ENCODE data around the gene MRPL27.
A peak's percentile ranks its signal among the peaks of the same experiment; 100 is the strongest.
"Not testable (repeated sequence)": the region's sequence is repeated elsewhere in the genome, so short reads cannot be mapped to it uniquely, and the experiment has no call there.

MRPL27 gene

DNA sequence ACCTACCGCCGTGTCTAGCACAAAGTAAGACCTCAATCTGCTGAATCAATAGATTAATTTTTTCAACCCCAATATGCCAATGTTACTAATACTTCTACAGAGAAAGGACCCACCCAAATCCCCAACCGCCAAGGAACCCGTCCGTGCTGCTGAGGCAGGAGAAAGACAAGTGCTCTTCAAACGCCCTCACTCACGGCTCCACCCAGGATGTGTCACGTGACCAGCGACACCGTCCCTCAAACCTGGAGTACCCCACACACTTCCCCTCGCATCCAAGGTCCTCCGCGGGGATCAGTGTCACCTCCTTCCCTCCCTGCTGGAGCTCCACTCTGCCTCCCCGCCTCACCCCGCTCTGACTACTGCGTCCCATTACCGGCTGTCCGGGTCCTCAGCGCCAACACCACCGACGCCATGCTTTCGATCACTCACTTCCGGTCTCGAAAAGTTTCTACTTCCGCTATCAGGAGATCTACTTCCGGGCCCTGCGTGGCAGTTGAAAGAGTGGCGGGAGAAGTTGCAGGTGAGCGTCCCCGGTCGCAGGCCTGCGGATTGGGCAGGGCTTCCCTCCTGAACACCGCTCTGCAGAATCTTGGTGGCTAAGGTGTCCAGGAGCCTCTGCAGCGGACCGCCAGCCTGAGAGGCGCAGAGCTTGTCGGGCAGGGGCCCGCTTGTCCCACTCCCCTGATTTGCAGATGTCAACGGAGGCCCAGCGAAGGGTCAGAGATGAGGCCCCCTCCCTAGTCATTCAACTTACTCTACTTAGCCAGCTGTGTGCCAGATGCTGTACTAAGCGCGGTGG lies at the start of gene MRPL27, which contains the start of gene EME1:
Gene MRPL27 (minus strand): TSS at position 427 of the 799 bp plus-strand sequence. CDS start 14 bp downstream, at position 413.
Gene EME1 (plus strand): TSS at position 472 of the 799 bp plus-strand sequence. CDS start 1,980 bp downstream, outside the sequence.
- H3K36me3 ChIP-seq, result peaks cover 24% of the 10 kb centered on the region
- H3K27ac ChIP-seq, result peak within 1 kb of the TSS; percentile 85
- H3K27me3 ChIP-seq, result no peaks in the 10 kb centered on the region
- H3K4me1 ChIP-seq (ENCODE audit: control insufficient read depth in 1 of 2, insufficient read depth in 1 of 2, low read depth in 1 of 2, low read length in 1 of 2), result peaks cover 12 to 17% of the 10 kb centered on the region in 2 experiments
- peak within 1 kb of the TSS; percentile 95 to 99 for H3K4me3 ChIP-seq (ENCODE audit: low read depth in 1 of 2, low read length in 1 of 2)
- H3K9me3 ChIP-seq, result no peaks in the 10 kb centered on the region
- peak; percentile 18 for TF ChIP-seq CTCF (IDR thresholded peaks at IDR 0.05)

GRCh38 chr17:50422738-50423137 lies 49.8 kb upstream of the MRPL27 start:
- Histone ChIP-seq H3K36me3 (no peaks in the 10 kb centered on the region), H3K27ac (no peak overlapping the region), H3K4me3 (ENCODE audit: low read depth in 1 of 2, low read length in 1 of 2) (no peak overlapping the region), H3K9me3 (peaks cover 9% of the 10 kb centered on the region), H3K27me3 (no peaks in the 10 kb centered on the region), H3K4me1 (ENCODE audit: control insufficient read depth in 1 of 2, insufficient read depth in 1 of 2, low read depth in 1 of 2, low read length in 1 of 2) (peaks cover 21 to 31% of the 10 kb centered on the region in 2 experiments)
- no peak for TF ChIP-seq CTCF (IDR thresholded peaks at IDR 0.05)

GRCh38 chr17:50421308-50422051 lies 48.5 kb upstream of the MRPL27 start:
- TF ChIP-seq CTCF (IDR thresholded peaks at IDR 0.05), result no peak
- no peaks in the 10 kb centered on the region for H3K36me3 ChIP-seq
- peaks cover 9% of the 10 kb centered on the region for H3K9me3 ChIP-seq
- peaks cover 14 to 22% of the 10 kb centered on the region in 2 experiments for H3K4me1 ChIP-seq (ENCODE audit: control insufficient read depth in 1 of 2, insufficient read depth in 1 of 2, low read depth in 1 of 2, low read length in 1 of 2)
- no peaks in the 10 kb centered on the region for H3K27me3 ChIP-seq
- H3K4me3 ChIP-seq (ENCODE audit: low read depth in 1 of 2, low read length in 1 of 2), result peak overlapping the region in 1 of 2 experiments; percentile 8
- peak overlapping the region; percentile 53 for H3K27ac ChIP-seq

GRCh38 chr17:50420419-50421112 lies 47.6 kb upstream of the MRPL27 start:
- H3K27ac ChIP-seq, result peak overlapping the region; percentile 53
- no peak overlapping the region for H3K4me3 ChIP-seq (ENCODE audit: low read depth in 1 of 2, low read length in 1 of 2)
- TF ChIP-seq CTCF (IDR thresholded peaks at IDR 0.05), result no peak
- H3K9me3 ChIP-seq, result peaks cover 9% of the 10 kb centered on the region
- H3K4me1 ChIP-seq (ENCODE audit: control insufficient read depth in 1 of 2, insufficient read depth in 1 of 2, low read depth in 1 of 2, low read length in 1 of 2), result peaks cover 9 to 18% of the 10 kb centered on the region in 2 experiments
- no peaks in the 10 kb centered on the region for H3K27me3 ChIP-seq
- H3K36me3 ChIP-seq, result no peaks in the 10 kb centered on the region

DNA sequence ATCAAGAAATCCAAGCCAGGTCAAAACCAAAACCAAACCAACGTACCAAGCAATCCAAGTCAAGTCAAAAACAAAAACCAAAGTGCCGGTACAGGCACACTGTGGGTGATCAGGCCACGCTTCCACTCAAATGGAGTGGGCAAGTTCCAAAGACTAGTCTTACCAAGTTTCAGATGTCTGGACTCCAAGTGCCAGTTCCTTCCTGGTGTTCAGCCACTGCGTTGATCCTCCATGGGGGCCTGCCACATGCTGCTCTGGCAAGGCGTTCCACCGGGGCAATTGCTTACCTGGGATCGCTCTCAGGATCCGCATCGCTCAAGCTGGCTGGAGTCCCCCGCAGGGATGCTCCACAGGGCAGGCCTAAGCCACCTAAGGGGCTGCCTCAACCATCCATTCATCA lies 46.6 kb upstream of the MRPL27 start:
- H3K27me3 ChIP-seq; H3K27ac ChIP-seq; H3K4me3 ChIP-seq (ENCODE audit: low read depth in 1 of 2, low read length in 1 of 2); H3K9me3 ChIP-seq; H3K36me3 ChIP-seq: not testable (repeated sequence)
- peaks cover 7 to 13% of the 10 kb centered on the region in 2 experiments for H3K4me1 ChIP-seq (ENCODE audit: control insufficient read depth in 1 of 2, insufficient read depth in 1 of 2, low read depth in 1 of 2, low read length in 1 of 2)
